ENCODE data around the gene SIRT3. TPM values are rescaled to one million over a fixed set of nuclear protein-coding genes. Genes with fewer than 3 reads are reported as not detected.

Gene SIRT3
- total RNA-seq, 1 donor from 2014 or later: 18.5 TPM

DNA sequence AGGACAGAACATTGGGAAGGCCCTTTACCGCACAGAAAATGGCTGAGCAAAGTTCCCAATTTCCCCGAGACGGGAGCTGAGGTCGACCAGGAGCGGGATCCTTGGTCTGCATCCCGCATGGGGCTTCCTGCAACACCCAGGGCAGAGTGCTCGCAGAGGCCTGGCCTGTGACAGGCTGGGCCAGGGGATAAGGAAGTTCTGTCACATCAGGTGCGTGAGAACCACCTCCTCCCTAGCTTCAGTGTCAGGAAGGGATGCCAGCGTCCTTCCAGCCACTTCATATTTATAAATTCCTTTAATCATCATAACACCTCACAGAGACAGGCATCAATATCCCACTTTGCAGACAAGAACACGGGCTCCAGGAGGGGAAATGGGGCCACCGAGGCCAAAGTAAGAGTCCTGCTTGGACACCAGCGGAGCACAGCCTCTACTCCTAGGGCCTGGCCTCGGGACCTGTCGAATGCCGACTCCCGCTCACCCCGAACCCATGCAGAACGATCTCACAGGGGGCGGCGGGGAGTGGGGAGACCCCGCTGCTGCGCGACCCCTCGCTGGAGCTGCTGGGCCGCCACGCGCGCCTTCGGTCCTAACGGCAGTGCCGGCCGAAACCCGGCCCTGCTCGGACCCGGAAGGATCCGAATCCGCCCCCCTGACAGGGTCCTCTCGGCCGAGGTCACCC lies 29.5 kb downstream of the SIRT3 start:
- H3K27ac Mint-ChIP-seq (ENCODE audit: unreplicated experiment): peak overlapping the region; percentile 100
- peaks cover 53% of the 10 kb centered on the region for H3K4me1 Mint-ChIP-seq (ENCODE audit: low read depth)
- TF ChIP-seq, protein P1, sequence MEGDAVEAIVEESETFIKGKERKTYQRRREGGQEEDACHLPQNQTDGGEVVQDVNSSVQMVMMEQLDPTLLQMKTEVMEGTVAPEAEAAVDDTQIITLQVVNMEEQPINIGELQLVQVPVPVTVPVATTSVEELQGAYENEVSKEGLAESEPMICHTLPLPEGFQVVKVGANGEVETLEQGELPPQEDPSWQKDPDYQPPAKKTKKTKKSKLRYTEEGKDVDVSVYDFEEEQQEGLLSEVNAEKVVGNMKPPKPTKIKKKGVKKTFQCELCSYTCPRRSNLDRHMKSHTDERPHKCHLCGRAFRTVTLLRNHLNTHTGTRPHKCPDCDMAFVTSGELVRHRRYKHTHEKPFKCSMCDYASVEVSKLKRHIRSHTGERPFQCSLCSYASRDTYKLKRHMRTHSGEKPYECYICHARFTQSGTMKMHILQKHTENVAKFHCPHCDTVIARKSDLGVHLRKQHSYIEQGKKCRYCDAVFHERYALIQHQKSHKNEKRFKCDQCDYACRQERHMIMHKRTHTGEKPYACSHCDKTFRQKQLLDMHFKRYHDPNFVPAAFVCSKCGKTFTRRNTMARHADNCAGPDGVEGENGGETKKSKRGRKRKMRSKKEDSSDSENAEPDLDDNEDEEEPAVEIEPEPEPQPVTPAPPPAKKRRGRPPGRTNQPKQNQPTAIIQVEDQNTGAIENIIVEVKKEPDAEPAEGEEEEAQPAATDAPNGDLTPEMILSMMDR (IDR thresholded peaks at IDR 0.05): no peak
- no peaks in the 10 kb centered on the region for H3K27me3 Mint-ChIP-seq (ENCODE audit: low read depth)
- H3K36me3 Mint-ChIP-seq (ENCODE audit: low read depth): peaks cover 15% of the 10 kb centered on the region
- H3K4me3 Mint-ChIP-seq (ENCODE audit: unreplicated experiment): peak overlapping the region; percentile 99
- no peaks in the 10 kb centered on the region for H3K9me3 Mint-ChIP-seq (ENCODE audit: low read depth)
- DNase-seq (ENCODE audit: low spot score): peak; percentile 70

DNA sequence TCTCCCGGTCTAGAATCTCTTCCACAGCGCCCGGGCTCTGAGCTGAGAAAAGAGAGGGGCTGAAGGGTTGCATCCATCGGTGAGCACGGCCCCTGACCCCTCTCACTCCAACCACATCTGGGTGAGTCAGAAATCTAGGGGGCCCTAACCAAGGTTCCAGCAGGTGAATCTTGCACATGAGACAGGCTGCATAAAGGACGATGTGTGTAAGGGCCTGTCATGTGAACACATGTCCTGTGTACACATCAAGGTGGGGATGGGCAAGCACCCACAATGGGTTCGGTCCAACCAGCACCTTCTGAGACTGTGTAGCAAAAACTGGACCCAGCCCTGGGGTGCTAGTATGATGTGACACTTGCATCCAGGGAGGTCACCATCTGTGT lies 30.1 kb downstream of the SIRT3 start:
- peak; percentile 68 for DNase-seq (ENCODE audit: low spot score)

GRCh38 chr11:205221-206001 lies 30.7 kb downstream of the SIRT3 start:
- Mint-ChIP-seq H3K27ac (ENCODE audit: unreplicated experiment) (no peak overlapping the region), H3K4me1 (ENCODE audit: low read depth) (peaks cover 42% of the 10 kb centered on the region), H3K27me3 (ENCODE audit: low read depth) (no peaks in the 10 kb centered on the region), H3K36me3 (ENCODE audit: low read depth) (peaks cover 15% of the 10 kb centered on the region), H3K4me3 (ENCODE audit: unreplicated experiment) (peak overlapping the region; percentile 99), H3K9me3 (ENCODE audit: low read depth) (no peaks in the 10 kb centered on the region)
- TF ChIP-seq, protein P1 (IDR thresholded peaks at IDR 0.05): no peak
- DNase-seq (ENCODE audit: low spot score): no peak

More for the DNA sequence above, 30.1 kb downstream of the SIRT3 start:
- H3K36me3 Mint-ChIP-seq (ENCODE audit: low read depth): peaks cover 13% of the 10 kb centered on the region
- TF ChIP-seq, protein P1 (IDR thresholded peaks at IDR 0.05): no peak
- H3K4me3 Mint-ChIP-seq (ENCODE audit: unreplicated experiment): peak overlapping the region; percentile 99
- peak overlapping the region; percentile 98 for H3K27ac Mint-ChIP-seq (ENCODE audit: unreplicated experiment)
- no peaks in the 10 kb centered on the region for H3K27me3 Mint-ChIP-seq (ENCODE audit: low read depth)
- no peaks in the 10 kb centered on the region for H3K9me3 Mint-ChIP-seq (ENCODE audit: low read depth)
- H3K4me1 Mint-ChIP-seq (ENCODE audit: low read depth): peaks cover 47% of the 10 kb centered on the region

- H3K9me3 Mint-ChIP-seq (ENCODE audit: low read depth): no peaks in the 10 kb centered on the region
- TF ChIP-seq, protein P1 (IDR thresholded peaks at IDR 0.05): no peak
- H3K27me3 Mint-ChIP-seq (ENCODE audit: low read depth): no peaks in the 10 kb centered on the region
- H3K36me3 Mint-ChIP-seq (ENCODE audit: low read depth): peaks cover 13% of the 10 kb centered on the region
- peak; percentile 47 for DNase-seq (ENCODE audit: low spot score)
- H3K27ac Mint-ChIP-seq (ENCODE audit: unreplicated experiment): no peak overlapping the region
- H3K4me3 Mint-ChIP-seq (ENCODE audit: unreplicated experiment): no peak overlapping the region
- H3K4me1 Mint-ChIP-seq (ENCODE audit: low read depth): peaks cover 34% of the 10 kb centered on the region
These were observed 31.5 kb downstream of the SIRT3 start for GRCh38 chr11:204587-205109.

GRCh38 chr11:203945-204586 lies 32.1 kb downstream of the SIRT3 start:
- Mint-ChIP-seq H3K36me3 (ENCODE audit: low read depth) (peaks cover 13% of the 10 kb centered on the region), H3K27ac (ENCODE audit: unreplicated experiment) (peak overlapping the region; percentile 28), H3K27me3 (ENCODE audit: low read depth) (no peaks in the 10 kb centered on the region), H3K9me3 (ENCODE audit: low read depth) (no peaks in the 10 kb centered on the region), H3K4me1 (ENCODE audit: low read depth) (peaks cover 30% of the 10 kb centered on the region), H3K4me3 (ENCODE audit: unreplicated experiment) (no peak overlapping the region)
- peak; percentile 43 for DNase-seq (ENCODE audit: low spot score)
- TF ChIP-seq, protein P1 (IDR thresholded peaks at IDR 0.05): no peak
